ENCODE results near the gene BEND6.

DNA sequence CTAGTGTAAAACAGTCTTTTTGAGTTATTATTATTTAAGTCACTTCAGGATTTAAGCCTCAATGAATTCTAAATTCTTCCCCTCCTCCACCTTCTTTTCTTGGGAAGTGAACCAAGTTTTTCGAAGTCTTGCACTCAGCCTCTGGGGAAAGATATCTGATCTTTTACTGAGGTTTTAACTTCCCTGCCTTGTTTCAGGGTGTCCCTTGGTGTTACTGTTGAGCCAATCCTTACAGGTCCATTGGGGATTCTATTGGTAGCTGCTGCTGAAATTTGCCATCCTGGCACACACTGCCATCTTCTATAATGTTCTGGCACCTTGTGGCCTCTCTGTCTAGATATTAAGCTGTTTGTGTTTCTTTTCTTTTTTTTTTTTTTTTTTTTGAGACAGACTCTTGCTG is 31.7 kb downstream of the BEND6 start:
- TF ChIP-seq, protein P1, sequence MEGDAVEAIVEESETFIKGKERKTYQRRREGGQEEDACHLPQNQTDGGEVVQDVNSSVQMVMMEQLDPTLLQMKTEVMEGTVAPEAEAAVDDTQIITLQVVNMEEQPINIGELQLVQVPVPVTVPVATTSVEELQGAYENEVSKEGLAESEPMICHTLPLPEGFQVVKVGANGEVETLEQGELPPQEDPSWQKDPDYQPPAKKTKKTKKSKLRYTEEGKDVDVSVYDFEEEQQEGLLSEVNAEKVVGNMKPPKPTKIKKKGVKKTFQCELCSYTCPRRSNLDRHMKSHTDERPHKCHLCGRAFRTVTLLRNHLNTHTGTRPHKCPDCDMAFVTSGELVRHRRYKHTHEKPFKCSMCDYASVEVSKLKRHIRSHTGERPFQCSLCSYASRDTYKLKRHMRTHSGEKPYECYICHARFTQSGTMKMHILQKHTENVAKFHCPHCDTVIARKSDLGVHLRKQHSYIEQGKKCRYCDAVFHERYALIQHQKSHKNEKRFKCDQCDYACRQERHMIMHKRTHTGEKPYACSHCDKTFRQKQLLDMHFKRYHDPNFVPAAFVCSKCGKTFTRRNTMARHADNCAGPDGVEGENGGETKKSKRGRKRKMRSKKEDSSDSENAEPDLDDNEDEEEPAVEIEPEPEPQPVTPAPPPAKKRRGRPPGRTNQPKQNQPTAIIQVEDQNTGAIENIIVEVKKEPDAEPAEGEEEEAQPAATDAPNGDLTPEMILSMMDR (IDR thresholded peaks at IDR 0.05) = no peak
- TF ChIP-seq POLR2A (IDR thresholded peaks at IDR 0.05) = no peak

Data from testis (tissue), 2 donors.